OCI-LY3 (cell line): ENCODE measurements around the gene PDHX.
"Not testable (repeated sequence)": the region's sequence is repeated elsewhere in the genome, so short reads cannot be mapped to it uniquely, and the experiment has no call there.

Experiments used
- CTCF ChIP-seq: fragments of 200-600, 300-600 bp; sonication (generic); IDR thresholded peaks from 2 replicates; pipeline ENCODE4 v1.5.1; 2014; ENCODE audit warnings: antibody characterized with exemption, low read length, low read depth
- EZH2phosphoT487 ChIP-seq: fragments of 200-600 bp; shearing (Covaris generic); IDR thresholded peaks from 2 replicates; pipeline ENCODE4 v1.6.1; 2018; ENCODE audit warnings: antibody characterized with exemption, mixed run types, low read depth

GRCh38 chr11:35028007-35028406 is 111.6 kb downstream of the PDHX start:
- not testable (repeated sequence) for TF ChIP-seq CTCF, EZH2phosphoT487
